Keratinocyte (primary cell): ENCODE results near the gene NELL1. TPM values are rescaled to one million over a fixed set of nuclear protein-coding genes. Genes with fewer than 3 reads are reported as not detected.

Experiments used
- DNase-seq: peaks from one replicate; pipeline ENCODE4 v3.0.0-alpha.2; 2011; ENCODE audit warnings: low read depth, missing footprints, low spot score
- FAIRE-seq: peaks from 2 replicates; lab custom pipeline; 2011; peaks lifted over from hg19 to GRCh38; lab: Jason Lieb, UNC
- H2AFZ ChIP-seq: 2 replicates; pipeline ENCODE4 v1.6.0; 2012; ENCODE audit warnings: low read length, control low read depth, inconsistent platforms; ENCODE audit not compliant: control insufficient read depth
- H3K27ac ChIP-seq: 2 replicates; pipeline ENCODE4 v1.5.1; 2011; ENCODE audit warnings: low read length; ENCODE audit not compliant: control insufficient read depth, insufficient read depth
- H3K27me3 ChIP-seq: 3 replicates; pipeline ENCODE4 v1.6.0; 2011; ENCODE audit warnings: low read length; ENCODE audit not compliant: control insufficient read depth, insufficient read depth; ENCODE audit errors: extremely low read depth
- H3K36me3 ChIP-seq, 2 experiments: 2 replicates in 1 of 2; 3 replicates in 1 of 2; pipeline ENCODE4 v1.5.1; 2011; ENCODE audit warnings: low read length in 2 of 2, mild to moderate bottlenecking in 1 of 2; ENCODE audit not compliant: control insufficient read depth in 2 of 2, insufficient read depth in 2 of 2; ENCODE audit errors: extremely low read depth in 1 of 2
- H3K4me1 ChIP-seq: 3 replicates; pipeline ENCODE4 v1.5.1; 2011; ENCODE audit warnings: low read length; ENCODE audit not compliant: control insufficient read depth, insufficient read depth; ENCODE audit errors: extremely low read depth
- H3K4me2 ChIP-seq: 3 replicates; pipeline ENCODE4 v1.6.0; 2011; ENCODE audit warnings: low read depth, low read length; ENCODE audit not compliant: control insufficient read depth, insufficient read depth; ENCODE audit errors: extremely low read depth
- H3K4me3 ChIP-seq, 3 experiments: fragments of 200-600 bp in 1 of 3; sonication (generic) in 1 of 3; 2 replicates in 2 of 3; 3 replicates in 1 of 3; pipeline ENCODE4 v1.5.1; 2011 to 2016; ENCODE audit warnings: low read length in 3 of 3, mild to moderate bottlenecking in 3 of 3, control low read depth in 2 of 3, inconsistent platforms in 1 of 3, low read depth in 1 of 3, mixed read lengths in 1 of 3, mixed run types in 1 of 3, moderate library complexity in 1 of 3; ENCODE audit not compliant: control insufficient read depth in 2 of 3, insufficient read depth in 2 of 3; ENCODE audit errors: extremely low read depth in 1 of 3
- H3K79me2 ChIP-seq: 2 replicates; pipeline ENCODE4 v1.6.0; 2012; ENCODE audit warnings: low read length; ENCODE audit not compliant: control insufficient read depth, insufficient read depth
- H3K9ac ChIP-seq: 3 replicates; pipeline ENCODE4 v1.6.0; 2011; ENCODE audit warnings: low read length; ENCODE audit not compliant: control insufficient read depth, insufficient read depth; ENCODE audit errors: extremely low read depth
- H3K9me1 ChIP-seq: 3 replicates; pipeline ENCODE4 v1.6.0; 2011; ENCODE audit warnings: low read length; ENCODE audit not compliant: control insufficient read depth, insufficient read depth; ENCODE audit errors: extremely low read depth
- H3K9me3 ChIP-seq: 2 replicates; pipeline ENCODE4 v1.5.1; 2012; ENCODE audit warnings: low read depth, low read length; ENCODE audit not compliant: control insufficient read depth
- H4K20me1 ChIP-seq: 3 replicates; pipeline ENCODE4 v1.6.0; 2011; ENCODE audit warnings: low read length; ENCODE audit not compliant: control insufficient read depth, insufficient read depth; ENCODE audit errors: extremely low read depth
- CTCF ChIP-seq, 3 experiments: IDR thresholded peaks in 1 of 3; conservative IDR thresholded peaks in 1 of 3; optimal IDR thresholded peaks in 1 of 3; 2 replicates in 2 of 3; 3 replicates in 1 of 3; pipeline versions ENCODE3 to v1.5.1; 2011; ENCODE audit warnings: low read length in 3 of 3, mild to moderate bottlenecking in 3 of 3, moderate library complexity in 2 of 3, control low read depth in 1 of 3, inconsistent platforms in 1 of 3; ENCODE audit not compliant: insufficient read depth in 2 of 3; ENCODE audit errors: extremely low read depth in 1 of 3
- EZH2 ChIP-seq: IDR thresholded peaks from one replicate; pipeline ENCODE4 v1.6.1; 2012; ENCODE audit warnings: inconsistent platforms, mild to moderate bottlenecking, low read length, moderate library complexity
- dilution Hi-C: fragments of 300-500 bp; cut with MboI; formaldehyde crosslinking; loops from one replicate; pipeline ENCODE4 v1.7.0; 2020; ENCODE audit warnings: low sequenced_read_pairs; ENCODE audit not compliant: extremely low pct_ligation_motif_present
- polyA plus RNA-seq, 5 experiments: library from polyadenylated mRNA; depleted of rRNA in 3 of 5; stranded (reverse) in 3 of 5; stranded (forward) in 1 of 5; unstranded in 1 of 5; fragments of >200 nt; gene quantifications; 1 replicate in 1 of 5; 2 replicates in 3 of 5; 3 replicates in 1 of 5; pipeline versions ENCODE4 v1.2.1 to v1.2.3, GENCODE V29; 2011 to 2012; ENCODE audit warnings: missing spikeins in 2 of 5, low read depth in 1 of 5, low replicate concordance in 1 of 5

NELL1 gene
- polyA plus RNA-seq, 1 donor (not counting 4 experiments of a cell fraction or from before 2014, with no cell fraction given): not detected

- no peak overlapping the region for H3K27ac ChIP-seq
- H3K9me1 ChIP-seq: no peaks in the 10 kb centered on the region
- H3K4me1 ChIP-seq: no peaks in the 10 kb centered on the region
- no peak overlapping the region for H3K9ac ChIP-seq
- no peaks in the 10 kb centered on the region for H3K79me2 ChIP-seq
- no peaks in the 10 kb centered on the region for H3K27me3 ChIP-seq
- no peak overlapping the region for H3K4me2 ChIP-seq
- no peak for TF ChIP-seq CTCF (optimal IDR thresholded peaks at IDR 0.05 in 1 of 3, IDR thresholded peaks at IDR 0.05 in 1 of 3, conservative IDR thresholded peaks at IDR 0.05 in 1 of 3; ENCODE audit: extremely low read depth in 1 of 3, insufficient read depth in 2 of 3, low read length in 3 of 3)
- TF ChIP-seq EZH2: no peak
- no peaks in the 10 kb centered on the region for H3K9me3 ChIP-seq
- H2AFZ ChIP-seq: no peak overlapping the region
- DNase-seq: no peak
- no peaks in the 10 kb centered on the region for H3K36me3 ChIP-seq
- FAIRE-seq: no peak
- dilution Hi-C loops: no loop called here
- H3K4me3 ChIP-seq: no peak overlapping the region
- H4K20me1 ChIP-seq: no peaks in the 10 kb centered on the region
These were observed 43.5 kb downstream of the NELL1 start for GRCh38 chr11:20712912-20713311.

GRCh38 chr11:20715464-20715863 is 46.1 kb downstream of the NELL1 start:
- TF ChIP-seq EZH2: no peak
- DNase-seq: no peak
- no peak overlapping the region for H3K4me3 ChIP-seq
- no peak overlapping the region for H2AFZ ChIP-seq
- no peaks in the 10 kb centered on the region for H3K9me3 ChIP-seq
- FAIRE-seq: no peak
- no peaks in the 10 kb centered on the region for H3K9me1 ChIP-seq
- H3K9ac ChIP-seq: no peak overlapping the region
- H3K27ac ChIP-seq: no peak overlapping the region
- dilution Hi-C loops: no loop called here
- H3K27me3 ChIP-seq: no peaks in the 10 kb centered on the region
- H3K4me2 ChIP-seq: no peak overlapping the region
- no peaks in the 10 kb centered on the region for H3K79me2 ChIP-seq
- no peaks in the 10 kb centered on the region for H3K36me3 ChIP-seq
- H4K20me1 ChIP-seq: no peaks in the 10 kb centered on the region
- H3K4me1 ChIP-seq: no peaks in the 10 kb centered on the region

- H3K4me2 ChIP-seq: no peak overlapping the region
- H2AFZ ChIP-seq: no peak overlapping the region
- FAIRE-seq (no peak), DNase-seq (no peak)
- no peaks in the 10 kb centered on the region for H4K20me1 ChIP-seq
- dilution Hi-C loops: no loop called here
- H3K79me2 ChIP-seq: no peaks in the 10 kb centered on the region
- no peaks in the 10 kb centered on the region for H3K36me3 ChIP-seq
- no peak overlapping the region for H3K27ac ChIP-seq
- no peak overlapping the region for H3K4me3 ChIP-seq
- H3K9ac ChIP-seq: no peak overlapping the region
- H3K9me3 ChIP-seq: no peaks in the 10 kb centered on the region
- no peaks in the 10 kb centered on the region for H3K4me1 ChIP-seq
- TF ChIP-seq CTCF (optimal IDR thresholded peaks at IDR 0.05 in 1 of 3, IDR thresholded peaks at IDR 0.05 in 1 of 3, conservative IDR thresholded peaks at IDR 0.05 in 1 of 3; ENCODE audit: extremely low read depth in 1 of 3, insufficient read depth in 2 of 3, low read length in 3 of 3): no peak
- TF ChIP-seq EZH2: no peak
- H3K27me3 ChIP-seq: no peaks in the 10 kb centered on the region
- no peaks in the 10 kb centered on the region for H3K9me1 ChIP-seq
These were observed 46.5 kb downstream of the NELL1 start for GRCh38 chr11:20715931-20716330.
